Neural cell (in vitro differentiated cells): Measurements from ENCODE around the gene LIME1. TPM values are rescaled to one million over a fixed set of nuclear protein-coding genes. Genes with fewer than 3 reads are reported as not detected.

Experiments used
- H2AFZ ChIP-seq: fragments of 200-600, 300-800 bp; sonication (generic), shearing (Covaris generic); 2 replicates; pipeline ENCODE4 v1.6.0; 2014; ENCODE audit warnings: low read depth, mild to moderate bottlenecking, antibody characterized with exemption, low read length, moderate library complexity
- H3F3A ChIP-seq: fragments of 200-600 bp; shearing (Covaris generic); 2 replicates; pipeline ENCODE4 v1.6.1; 2016; ENCODE audit warnings: mild to moderate bottlenecking, moderate library complexity, mixed read lengths, antibody characterized with exemption, low read length; ENCODE audit not compliant: insufficient read depth, poor library complexity, severe bottlenecking
- H3K27ac ChIP-seq: fragments of 200-600, 300-800 bp; sonication (generic), shearing (Covaris generic); 2 replicates; pipeline ENCODE4 v1.5.1; 2014; ENCODE audit warnings: mild to moderate bottlenecking, low read length, moderate library complexity
- H3K27me3 ChIP-seq: fragments of 300-800, 200-600 bp; sonication (generic), shearing (Covaris generic); 2 replicates; pipeline ENCODE4 v1.6.0; 2014; ENCODE audit warnings: mild to moderate bottlenecking, low read depth, low read length, moderate library complexity; ENCODE audit not compliant: insufficient read depth
- H3K36me3 ChIP-seq: fragments of 300-800, 200-600 bp; sonication (generic), shearing (Covaris generic); 2 replicates; pipeline ENCODE4 v1.5.1; 2014; ENCODE audit warnings: mild to moderate bottlenecking, antibody characterized with exemption, low read length, moderate library complexity; ENCODE audit not compliant: insufficient read depth
- H3K4me2 ChIP-seq: fragments of 300-800, 200-600 bp; sonication (generic), shearing (Covaris generic); 2 replicates; pipeline ENCODE4 v1.6.0; 2014; ENCODE audit warnings: mild to moderate bottlenecking, low read length
- H3K4me3 ChIP-seq: fragments of 300-800, 200-600 bp; sonication (generic), shearing (Covaris generic); 2 replicates; pipeline ENCODE4 v1.5.1; 2014; ENCODE audit warnings: mild to moderate bottlenecking, low read length, moderate library complexity
- H3K79me2 ChIP-seq: fragments of 200-600 bp; shearing (Covaris generic); replicated peaks from 2 replicates; pipeline ENCODE4 v1.6.0; 2014; ENCODE audit warnings: mild to moderate bottlenecking, low read length, moderate library complexity; ENCODE audit not compliant: insufficient read depth
- H3K9ac ChIP-seq: fragments of 300-800, 200-600 bp; sonication (generic), shearing (Covaris generic); 2 replicates; pipeline ENCODE4 v1.6.1; 2016; ENCODE audit warnings: mild to moderate bottlenecking, low read length, mixed read lengths
- H3K9me2 ChIP-seq: fragments of 200-600 bp; shearing (Covaris generic); 2 replicates; pipeline ENCODE4 v1.6.1; 2016; ENCODE audit warnings: mild to moderate bottlenecking, low read length, mixed read lengths; ENCODE audit not compliant: insufficient read depth
- H3K9me3 ChIP-seq: fragments of 200-600, 300-800 bp; sonication (generic), shearing (Covaris generic); 2 replicates; pipeline ENCODE4 v1.6.1; 2016; ENCODE audit warnings: mild to moderate bottlenecking, mixed run types, low read length, moderate library complexity, mixed read lengths
- H4K20me1 ChIP-seq: fragments of 200-600 bp; shearing (Covaris generic); 2 replicates; pipeline ENCODE4 v1.6.1; 2016; ENCODE audit warnings: mild to moderate bottlenecking, mixed run types; ENCODE audit not compliant: insufficient read depth
- EP300 ChIP-seq: fragments of 450-650 bp; conservative IDR thresholded peaks from 2 replicates; pipeline ENCODE4 v1.6.1; 2014; ENCODE audit warnings: antibody characterized with exemption, mild to moderate bottlenecking, moderate library complexity; ENCODE audit not compliant: poor library complexity, severe bottlenecking
- EZH2 ChIP-seq: fragments of 200-600, 300-800 bp; shearing (Covaris generic), sonication (generic); IDR thresholded peaks from 2 replicates; pipeline ENCODE4 v1.6.1; 2014; ENCODE audit warnings: antibody characterized with exemption, low read length, borderline replicate concordance, mild to moderate bottlenecking; ENCODE audit not compliant: insufficient read depth, poor library complexity, severe bottlenecking
- MXI1 ChIP-seq: fragments of 450-650 bp; conservative IDR thresholded peaks from 2 replicates; pipeline ENCODE4 v1.6.1; 2014; ENCODE audit warnings: antibody characterized with exemption, mild to moderate bottlenecking; ENCODE audit not compliant: poor library complexity, severe bottlenecking
- POLR2AphosphoS5 ChIP-seq: IDR thresholded peaks from 2 replicates; pipeline ENCODE4 v1.6.1; 2012
- RAD21 ChIP-seq: fragments of 450-650 bp; conservative IDR thresholded peaks from 2 replicates; pipeline ENCODE4 v1.6.1; 2014; ENCODE audit warnings: antibody characterized with exemption, mild to moderate bottlenecking, moderate library complexity
- SMC3 ChIP-seq: fragments of 450-650 bp; conservative IDR thresholded peaks from 2 replicates; pipeline ENCODE4 v1.6.1; 2014; ENCODE audit warnings: antibody characterized with exemption, mild to moderate bottlenecking, moderate library complexity; ENCODE audit not compliant: poor library complexity
- TAF1 ChIP-seq: IDR thresholded peaks from 2 replicates; pipeline ENCODE4 v1.6.1; 2012; ENCODE audit warnings: low read depth
- polyA plus RNA-seq: library from polyadenylated mRNA; depleted of rRNA; stranded (reverse); fragments of >200 nt; gene quantifications from 2 replicates; pipeline ENCODE4 v1.2.3, GENCODE V29; 2014
- TF ChIP-seq, protein P1 (sequence below): fragments of 450-650 bp; IDR thresholded peaks from 2 replicates; pipeline ENCODE4 v1.5.1; 2014; ENCODE audit warnings: antibody characterized with exemption, mild to moderate bottlenecking, moderate library complexity; ENCODE audit not compliant: poor library complexity, severe bottlenecking
- TF ChIP-seq, protein P2 (sequence below): IDR thresholded peaks from 2 replicates; pipeline ENCODE4 v1.6.1; 2012; ENCODE audit warnings: borderline replicate concordance

Gene LIME1
- polyA plus RNA-seq, 1 donor from 2014 or later, result 65.2 TPM

DNA sequence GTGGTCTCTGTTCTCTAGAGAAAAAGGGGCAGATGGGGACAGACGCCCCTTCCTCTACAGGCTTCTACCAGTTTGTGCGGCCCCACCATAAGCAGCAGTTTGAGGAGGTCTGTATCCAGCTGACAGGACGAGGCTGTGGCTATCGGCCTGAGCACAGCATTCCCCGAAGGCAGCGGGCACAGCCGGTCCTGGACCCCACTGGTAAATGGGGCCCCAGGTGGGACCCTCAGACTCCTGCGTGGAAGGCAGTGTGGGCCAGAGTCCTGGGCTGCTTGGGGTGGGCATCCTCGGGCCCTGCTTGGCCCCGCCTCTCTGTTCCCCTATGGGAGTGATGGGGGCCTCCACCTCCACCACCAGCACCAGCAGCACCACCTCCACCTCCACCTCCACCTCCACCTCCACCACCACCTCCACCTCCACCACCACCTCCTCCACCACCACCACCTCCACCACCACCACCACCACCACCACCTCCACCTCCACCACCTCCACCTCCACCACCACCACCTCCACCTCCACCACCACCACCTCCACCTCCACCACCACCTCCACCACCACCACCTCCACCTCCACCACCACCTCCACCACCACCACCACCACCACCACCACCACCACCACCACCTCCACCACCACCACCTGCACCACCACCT, 43.3 kb upstream of the LIME1 start:
- no peak overlapping the region for H3K9ac ChIP-seq

DNA sequence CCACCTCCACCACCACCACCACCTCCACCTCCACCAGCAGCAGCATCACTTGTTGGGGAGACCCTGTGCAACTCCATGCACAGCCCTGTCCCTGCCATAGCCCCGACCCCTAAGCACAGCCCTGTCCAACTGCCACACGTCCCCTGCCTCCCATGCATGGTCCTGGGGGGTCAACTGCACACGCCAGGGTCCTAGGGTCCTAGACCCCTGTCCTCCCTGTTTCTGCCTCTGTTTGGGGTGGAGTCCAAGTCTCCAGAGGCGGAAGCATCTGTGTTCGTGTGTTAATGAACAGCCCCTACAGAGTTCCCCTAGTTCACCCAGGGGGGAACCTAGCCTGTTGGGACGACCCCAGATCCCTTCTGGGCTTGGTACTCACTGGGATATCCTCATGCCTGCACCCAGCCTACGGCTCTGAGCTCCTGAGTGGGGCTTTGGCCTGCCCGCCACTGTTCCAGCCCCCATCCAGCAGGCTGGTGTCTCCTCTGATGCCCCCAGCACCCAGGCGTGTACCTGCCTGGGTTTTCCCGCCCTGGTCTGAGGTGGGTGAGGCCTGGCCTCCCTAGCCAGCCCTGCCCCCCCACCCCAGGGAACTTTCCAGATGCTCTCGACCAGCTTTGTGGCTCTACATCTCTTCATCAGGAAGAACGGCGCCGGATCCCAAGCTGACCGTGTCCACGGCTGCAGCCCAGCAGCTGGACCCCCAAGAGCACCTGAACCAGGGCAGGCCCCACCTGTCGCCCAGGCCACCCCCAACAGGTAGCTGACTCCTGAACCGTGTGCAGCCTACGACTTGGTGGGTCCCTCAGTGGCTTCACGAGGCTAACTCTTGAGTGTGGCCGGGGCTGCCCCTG, 42.5 kb upstream of the LIME1 start:
- no peak overlapping the region for H3K4me2 ChIP-seq
- no peaks in the 10 kb centered on the region for H3K27me3 ChIP-seq
- H3F3A ChIP-seq, result no peaks in the 10 kb centered on the region
- H3K27ac ChIP-seq, result no peak overlapping the region
- H3K79me2 ChIP-seq, result no peaks in the 10 kb centered on the region
- H3K9ac ChIP-seq, result no peak overlapping the region
- no peak overlapping the region for H3K4me3 ChIP-seq
- no peak overlapping the region for H2AFZ ChIP-seq
- H3K36me3 ChIP-seq, result no peaks in the 10 kb centered on the region
- H3K9me2 ChIP-seq, result no peaks in the 10 kb centered on the region
- H3K9me3 ChIP-seq, result no peaks in the 10 kb centered on the region
- no peaks in the 10 kb centered on the region for H4K20me1 ChIP-seq
- no peak for TF ChIP-seq TAF1
- TF ChIP-seq, protein P1, sequence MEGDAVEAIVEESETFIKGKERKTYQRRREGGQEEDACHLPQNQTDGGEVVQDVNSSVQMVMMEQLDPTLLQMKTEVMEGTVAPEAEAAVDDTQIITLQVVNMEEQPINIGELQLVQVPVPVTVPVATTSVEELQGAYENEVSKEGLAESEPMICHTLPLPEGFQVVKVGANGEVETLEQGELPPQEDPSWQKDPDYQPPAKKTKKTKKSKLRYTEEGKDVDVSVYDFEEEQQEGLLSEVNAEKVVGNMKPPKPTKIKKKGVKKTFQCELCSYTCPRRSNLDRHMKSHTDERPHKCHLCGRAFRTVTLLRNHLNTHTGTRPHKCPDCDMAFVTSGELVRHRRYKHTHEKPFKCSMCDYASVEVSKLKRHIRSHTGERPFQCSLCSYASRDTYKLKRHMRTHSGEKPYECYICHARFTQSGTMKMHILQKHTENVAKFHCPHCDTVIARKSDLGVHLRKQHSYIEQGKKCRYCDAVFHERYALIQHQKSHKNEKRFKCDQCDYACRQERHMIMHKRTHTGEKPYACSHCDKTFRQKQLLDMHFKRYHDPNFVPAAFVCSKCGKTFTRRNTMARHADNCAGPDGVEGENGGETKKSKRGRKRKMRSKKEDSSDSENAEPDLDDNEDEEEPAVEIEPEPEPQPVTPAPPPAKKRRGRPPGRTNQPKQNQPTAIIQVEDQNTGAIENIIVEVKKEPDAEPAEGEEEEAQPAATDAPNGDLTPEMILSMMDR, result no peak
- no peak for TF ChIP-seq EZH2
- no peak for TF ChIP-seq RAD21
- TF ChIP-seq SMC3, result no peak
- TF ChIP-seq, protein P2, sequence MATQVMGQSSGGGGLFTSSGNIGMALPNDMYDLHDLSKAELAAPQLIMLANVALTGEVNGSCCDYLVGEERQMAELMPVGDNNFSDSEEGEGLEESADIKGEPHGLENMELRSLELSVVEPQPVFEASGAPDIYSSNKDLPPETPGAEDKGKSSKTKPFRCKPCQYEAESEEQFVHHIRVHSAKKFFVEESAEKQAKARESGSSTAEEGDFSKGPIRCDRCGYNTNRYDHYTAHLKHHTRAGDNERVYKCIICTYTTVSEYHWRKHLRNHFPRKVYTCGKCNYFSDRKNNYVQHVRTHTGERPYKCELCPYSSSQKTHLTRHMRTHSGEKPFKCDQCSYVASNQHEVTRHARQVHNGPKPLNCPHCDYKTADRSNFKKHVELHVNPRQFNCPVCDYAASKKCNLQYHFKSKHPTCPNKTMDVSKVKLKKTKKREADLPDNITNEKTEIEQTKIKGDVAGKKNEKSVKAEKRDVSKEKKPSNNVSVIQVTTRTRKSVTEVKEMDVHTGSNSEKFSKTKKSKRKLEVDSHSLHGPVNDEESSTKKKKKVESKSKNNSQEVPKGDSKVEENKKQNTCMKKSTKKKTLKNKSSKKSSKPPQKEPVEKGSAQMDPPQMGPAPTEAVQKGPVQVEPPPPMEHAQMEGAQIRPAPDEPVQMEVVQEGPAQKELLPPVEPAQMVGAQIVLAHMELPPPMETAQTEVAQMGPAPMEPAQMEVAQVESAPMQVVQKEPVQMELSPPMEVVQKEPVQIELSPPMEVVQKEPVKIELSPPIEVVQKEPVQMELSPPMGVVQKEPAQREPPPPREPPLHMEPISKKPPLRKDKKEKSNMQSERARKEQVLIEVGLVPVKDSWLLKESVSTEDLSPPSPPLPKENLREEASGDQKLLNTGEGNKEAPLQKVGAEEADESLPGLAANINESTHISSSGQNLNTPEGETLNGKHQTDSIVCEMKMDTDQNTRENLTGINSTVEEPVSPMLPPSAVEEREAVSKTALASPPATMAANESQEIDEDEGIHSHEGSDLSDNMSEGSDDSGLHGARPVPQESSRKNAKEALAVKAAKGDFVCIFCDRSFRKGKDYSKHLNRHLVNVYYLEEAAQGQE, result no peak
- no peak for TF ChIP-seq EP300

More for the DNA sequence above, 43.3 kb upstream of the LIME1 start:
- TF ChIP-seq SMC3 (no peak), EP300 (no peak), RAD21 (no peak), MXI1 (no peak), EZH2 (no peak), TAF1 (no peak), POLR2AphosphoS5 (no peak)
- TF ChIP-seq, protein P1, result no peak
- TF ChIP-seq, protein P2, result no peak
- Histone ChIP-seq H4K20me1 (no peaks in the 10 kb centered on the region), H3K9me2 (no peaks in the 10 kb centered on the region), H3K36me3 (no peaks in the 10 kb centered on the region), H3K79me2 (no peaks in the 10 kb centered on the region), H3F3A (no peaks in the 10 kb centered on the region), H3K4me3 (no peak overlapping the region), H3K9me3 (no peaks in the 10 kb centered on the region), H3K27me3 (no peaks in the 10 kb centered on the region), H3K27ac (no peak overlapping the region), H2AFZ (no peak overlapping the region), H3K4me2 (no peak overlapping the region)
